ENCODE data around the gene MFSD2A. TPM values are rescaled to one million over a fixed set of nuclear protein-coding genes. Genes with fewer than 3 reads are reported as not detected.
A peak's percentile ranks its signal among the peaks of the same experiment; 100 is the strongest.

Gene MFSD2A
- total and polyA plus RNA-seq, 10 of the 15 experiments (the other 5 are each of a cell fraction or from before 2014, with no cell fraction given), result 0.84 to 30.1 (median 15.2) TPM

DNA sequence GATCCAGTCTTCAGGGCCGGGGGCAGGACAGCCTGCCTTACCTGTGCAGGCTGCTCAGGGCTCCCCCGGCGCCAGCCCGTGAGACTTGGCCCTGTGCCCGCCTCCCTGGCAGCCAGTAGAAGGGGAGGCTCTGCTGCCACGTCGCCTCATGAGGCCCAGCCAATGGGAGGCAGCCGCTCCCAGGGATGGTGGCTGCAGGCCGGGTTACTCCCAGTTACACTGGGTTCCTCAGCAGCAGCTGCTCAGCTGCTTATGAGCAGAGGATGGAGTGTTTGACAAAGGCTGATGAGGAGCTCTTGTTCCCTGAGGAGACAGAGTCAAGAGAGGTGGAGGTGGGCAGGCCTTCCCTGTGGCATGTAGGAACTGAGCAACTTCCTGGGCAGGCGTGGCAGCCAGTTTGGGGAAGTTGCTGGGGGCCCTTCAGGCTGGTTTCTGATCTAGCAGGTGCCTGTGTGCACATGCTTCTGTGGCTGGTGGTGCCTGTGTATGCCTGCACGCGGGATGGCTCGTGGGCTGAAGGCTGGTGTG lies 5.5 kb downstream of the MFSD2A start:
- Histone ChIP-seq H3K27ac (ENCODE audit: control insufficient read depth, insufficient read depth) (peak overlapping the region; percentile 68), H3K36me3 (ENCODE audit: control insufficient read depth in 2 of 2, insufficient read depth in 2 of 2, low read length in 1 of 2) (peaks cover 5 to 13% of the 10 kb centered on the region in 2 experiments), H3K4me2 (ENCODE audit: control insufficient read depth, insufficient read depth) (peak overlapping the region; percentile 39), H4K20me1 (ENCODE audit: control insufficient read depth, insufficient read depth) (no peaks in the 10 kb centered on the region), H3K79me2 (ENCODE audit: control insufficient read depth, insufficient read depth, low read length) (peaks cover 31% of the 10 kb centered on the region), H3K9me3 (replicated peaks; ENCODE audit: control insufficient read depth, insufficient read depth, low read length) (no peaks in the 10 kb centered on the region), H2AFZ (ENCODE audit: control insufficient read depth, low read depth, low read length) (peak overlapping the region; percentile 85), H3K4me3 (peak overlapping the region; percentile 14; the same call in 1 of the 2 replicates), H3K27me3 (replicated peaks in 1 of 2; ENCODE audit: control insufficient read depth in 2 of 2, insufficient read depth in 2 of 2, low read length in 1 of 2) (no peaks in the 10 kb centered on the region), H3K9ac (ENCODE audit: control insufficient read depth, insufficient read depth, low read length) (peak overlapping the region; percentile 36), H3K4me1 (ENCODE audit: control insufficient read depth, insufficient read depth, low read length) (peaks cover 22% of the 10 kb centered on the region)
- DNase-seq (ENCODE audit: low read depth, low spot score), result peak; percentile 58
- intact Hi-C loops (cut with micrococcal nuclease; ENCODE audit: unreplicated experiment), result no loop called here
- in situ Hi-C loops (cut with MboI), result no loop called here
- 15% methylated on average over 13 of the region's 13 CpGs for WGBS (ENCODE audit: insufficient coverage, insufficient replicate concordance, low lambda C conversion rate, missing lambda C conversion rate)
- CTCF ChIA-PET, result interaction anchor here (0.9 to 7.5 kb wide), 7 partner anchors 9 to 72 kb away, joined by 3 to 53 read pairs (median 8); partner anchors contain the start of gene MYCL
- peak; percentile 89 for FAIRE-seq
- RAD21 ChIA-PET (ENCODE audit: unreplicated experiment), result interaction anchor here (0.6 to 7.4 kb wide), 7 partner anchors 12 to 115 kb away, joined by 3 to 39 read pairs (median 4); partner anchors contain the start of gene CAP1
- POLR2A ChIA-PET, result interaction anchor here (0.5 to 1.7 kb wide), 5 partner anchors 10 to 25 kb away, joined by 3 to 6 read pairs (median 3); no protein-coding TSS in a partner anchor
- SMC1A ChIA-PET (ENCODE audit: uncharacterized antibody, unreplicated experiment), result interaction anchor here (0.6 to 8.1 kb wide), 7 partner anchors 12 to 766 kb away, joined by 3 to 64 read pairs (median 4); partner anchors contain the start of gene CAP1
- no TSS peak for BruUV-seq (replicated peaks)
- ATAC-seq, result peak; percentile 80
- TF ChIP-seq RUNX3 (IDR thresholded peaks at IDR 0.05; ENCODE audit: low read length) (peak; percentile 39), GABPA (IDR thresholded peaks at IDR 0.05; ENCODE audit: low read depth) (no peak), RELB (IDR thresholded peaks at IDR 0.05; ENCODE audit: low read depth) (peak; percentile 71), MXI1 (IDR thresholded peaks at IDR 0.05; ENCODE audit: low read depth, low read length) (peak; percentile 78), TARDBP (IDR thresholded peaks at IDR 0.05; ENCODE audit: borderline replicate concordance) (no peak), PAX5 (IDR thresholded peaks at IDR 0.05; ENCODE audit: borderline replicate concordance, low read depth, low read length) (0 out of 2 replicates have a peak, but pooled peaks have one; percentile 25), SUZ12 (IDR thresholded peaks at IDR 0.05; ENCODE audit: unreplicated experiment) (no peak), FOS (IDR thresholded peaks at IDR 0.05; ENCODE audit: borderline replicate concordance, extremely low read depth, insufficient read length) (no peak), IRF4 (IDR thresholded peaks at IDR 0.05; ENCODE audit: low read depth, low read length) (no peak), HDGF (IDR thresholded peaks at IDR 0.05) (peak; percentile 94), NFYB (IDR thresholded peaks at IDR 0.05; ENCODE audit: insufficient read depth, low read depth, low read length) (peak; percentile 51; the same call in 1 of the 2 replicates), BHLHE40 (IDR thresholded peaks at IDR 0.05; ENCODE audit: borderline replicate concordance in 1 of 2, low read depth in 2 of 2, low read length in 1 of 2) (peak; percentile 85 to 92; a peak in 3 of 4 replicates), FOXM1 (IDR thresholded peaks at IDR 0.05; ENCODE audit: low read depth, low read length) (no peak), IKZF2 (IDR thresholded peaks at IDR 0.05) (peak; percentile 73 to 79), EED (IDR thresholded peaks at IDR 0.05; ENCODE audit: low read depth) (peak; percentile 34; the same call in 1 of the 2 replicates), POLR2AphosphoS5 (IDR thresholded peaks at IDR 0.05; ENCODE audit: low read length) (peak; percentile 49; the same call in 1 of the 2 replicates)
- TF ChIP-seq, protein P1, sequence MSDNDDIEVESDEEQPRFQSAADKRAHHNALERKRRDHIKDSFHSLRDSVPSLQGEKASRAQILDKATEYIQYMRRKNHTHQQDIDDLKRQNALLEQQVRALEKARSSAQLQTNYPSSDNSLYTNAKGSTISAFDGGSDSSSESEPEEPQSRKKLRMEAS (IDR thresholded peaks at IDR 0.05; ENCODE audit: low read depth, low read length), result peak; percentile 82; the same call in 1 of the 2 replicates
- TF ChIP-seq, protein P2, sequence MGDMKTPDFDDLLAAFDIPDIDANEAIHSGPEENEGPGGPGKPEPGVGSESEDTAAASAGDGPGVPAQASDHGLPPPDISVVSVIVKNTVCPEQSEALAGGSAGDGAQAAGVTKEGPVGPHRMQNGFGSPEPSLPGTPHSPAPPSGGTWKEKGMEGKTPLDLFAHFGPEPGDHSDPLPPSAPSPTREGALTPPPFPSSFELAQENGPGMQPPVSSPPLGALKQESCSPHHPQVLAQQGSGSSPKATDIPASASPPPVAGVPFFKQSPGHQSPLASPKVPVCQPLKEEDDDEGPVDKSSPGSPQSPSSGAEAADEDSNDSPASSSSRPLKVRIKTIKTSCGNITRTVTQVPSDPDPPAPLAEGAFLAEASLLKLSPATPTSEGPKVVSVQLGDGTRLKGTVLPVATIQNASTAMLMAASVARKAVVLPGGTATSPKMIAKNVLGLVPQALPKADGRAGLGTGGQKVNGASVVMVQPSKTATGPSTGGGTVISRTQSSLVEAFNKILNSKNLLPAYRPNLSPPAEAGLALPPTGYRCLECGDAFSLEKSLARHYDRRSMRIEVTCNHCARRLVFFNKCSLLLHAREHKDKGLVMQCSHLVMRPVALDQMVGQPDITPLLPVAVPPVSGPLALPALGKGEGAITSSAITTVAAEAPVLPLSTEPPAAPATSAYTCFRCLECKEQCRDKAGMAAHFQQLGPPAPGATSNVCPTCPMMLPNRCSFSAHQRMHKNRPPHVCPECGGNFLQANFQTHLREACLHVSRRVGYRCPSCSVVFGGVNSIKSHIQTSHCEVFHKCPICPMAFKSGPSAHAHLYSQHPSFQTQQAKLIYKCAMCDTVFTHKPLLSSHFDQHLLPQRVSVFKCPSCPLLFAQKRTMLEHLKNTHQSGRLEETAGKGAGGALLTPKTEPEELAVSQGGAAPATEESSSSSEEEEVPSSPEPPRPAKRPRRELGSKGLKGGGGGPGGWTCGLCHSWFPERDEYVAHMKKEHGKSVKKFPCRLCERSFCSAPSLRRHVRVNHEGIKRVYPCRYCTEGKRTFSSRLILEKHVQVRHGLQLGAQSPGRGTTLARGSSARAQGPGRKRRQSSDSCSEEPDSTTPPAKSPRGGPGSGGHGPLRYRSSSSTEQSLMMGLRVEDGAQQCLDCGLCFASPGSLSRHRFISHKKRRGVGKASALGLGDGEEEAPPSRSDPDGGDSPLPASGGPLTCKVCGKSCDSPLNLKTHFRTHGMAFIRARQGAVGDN (IDR thresholded peaks at IDR 0.05), result peak; percentile 97

Measured in GM12878 (cell line).